ENCODE measurements around the gene CEBPB.

Gene CEBPB

GRCh38 chr20:50238081-50238800, 47.6 kb downstream of the CEBPB start:
- no peak for DNase-seq (ENCODE audit: insufficient read length)
- no peak for FAIRE-seq

GRCh38 chr20:50240092-50240491, 49.5 kb downstream of the CEBPB start:
- TF ChIP-seq TAF1 (IDR thresholded peaks at IDR 0.05; ENCODE audit: borderline replicate concordance, low read depth, low read length) (no peak), POLR2A (IDR thresholded peaks at IDR 0.05; ENCODE audit: low read depth, low read length) (no peak), POLR2AphosphoS5 (IDR thresholded peaks at IDR 0.05; ENCODE audit: low read depth, low read length) (no peak)
- FAIRE-seq, result no peak
- no peak for DNase-seq (ENCODE audit: insufficient read length)

More at GRCh38 chr20:50238081-50238800, 47.6 kb downstream of the CEBPB start:
- no peak for TF ChIP-seq POLR2AphosphoS5 (IDR thresholded peaks at IDR 0.05; ENCODE audit: low read depth, low read length)
- no peak for TF ChIP-seq POLR2A (IDR thresholded peaks at IDR 0.05; ENCODE audit: low read depth, low read length)
- TF ChIP-seq TAF1 (IDR thresholded peaks at IDR 0.05; ENCODE audit: borderline replicate concordance, low read depth, low read length), result no peak

- TF ChIP-seq POLR2AphosphoS5 (IDR thresholded peaks at IDR 0.05; ENCODE audit: low read depth, low read length) (no peak), POLR2A (IDR thresholded peaks at IDR 0.05; ENCODE audit: low read depth, low read length) (no peak), TAF1 (IDR thresholded peaks at IDR 0.05; ENCODE audit: borderline replicate concordance, low read depth, low read length) (no peak)
- no peak for DNase-seq (ENCODE audit: insufficient read length)
- FAIRE-seq, result no peak
These were observed 51.5 kb downstream of the CEBPB start for GRCh38 chr20:50242178-50242514.

Data from GM12892 (cell line).